GM04503 (cell line): ENCODE measurements around the gene BCAP29.
A peak's percentile ranks its signal among the peaks of the same experiment; 100 is the strongest.
"Not testable (repeated sequence)": the region's sequence is repeated elsewhere in the genome, so short reads cannot be mapped to it uniquely, and the experiment has no call there.

Experiments used
- DNase-seq: peaks from one replicate; pipeline ENCODE4 v3.0.0-alpha.2; 2012; ENCODE audit warnings: low read depth

BCAP29 gene

DNA sequence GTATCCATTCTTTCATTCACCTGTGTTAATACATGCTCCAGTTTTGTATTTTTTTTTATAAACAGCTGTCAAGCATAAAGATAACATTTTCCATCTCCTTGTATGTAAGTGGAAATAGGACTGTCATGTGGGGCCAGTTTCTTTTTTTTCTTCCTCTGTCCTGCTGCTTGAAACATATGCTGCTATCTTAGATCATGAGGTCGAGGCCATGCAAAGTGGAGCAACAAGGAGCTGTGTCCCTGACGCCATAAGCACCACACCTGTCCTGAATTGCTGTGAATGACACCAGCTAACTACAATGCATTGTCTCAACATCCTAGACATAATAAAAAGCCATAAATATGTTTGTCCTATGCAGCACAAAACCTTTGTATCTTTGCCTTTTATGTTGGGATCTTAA lies 42.8 kb downstream of the BCAP29 start:
- DNase-seq = no peak

DNA sequence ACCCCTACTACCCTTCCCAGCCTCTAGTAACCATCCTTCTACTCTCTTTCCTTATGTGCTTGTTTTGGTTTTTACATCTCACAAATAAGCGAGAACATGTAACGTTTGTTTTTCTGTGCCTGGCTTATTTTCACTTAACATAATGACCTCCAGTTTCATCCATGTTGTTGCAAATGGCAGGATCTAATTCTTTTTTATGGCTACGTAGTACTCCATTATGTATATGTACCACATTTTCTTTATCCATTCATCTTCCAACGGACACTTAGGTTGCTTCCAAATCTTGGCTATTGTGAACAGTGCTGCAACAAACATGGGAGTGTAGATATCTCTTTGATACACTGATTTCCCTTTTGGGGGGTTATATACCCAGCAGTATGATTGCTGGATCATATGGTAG lies 47.0 kb downstream of the BCAP29 start:
- no peak for DNase-seq

DNA sequence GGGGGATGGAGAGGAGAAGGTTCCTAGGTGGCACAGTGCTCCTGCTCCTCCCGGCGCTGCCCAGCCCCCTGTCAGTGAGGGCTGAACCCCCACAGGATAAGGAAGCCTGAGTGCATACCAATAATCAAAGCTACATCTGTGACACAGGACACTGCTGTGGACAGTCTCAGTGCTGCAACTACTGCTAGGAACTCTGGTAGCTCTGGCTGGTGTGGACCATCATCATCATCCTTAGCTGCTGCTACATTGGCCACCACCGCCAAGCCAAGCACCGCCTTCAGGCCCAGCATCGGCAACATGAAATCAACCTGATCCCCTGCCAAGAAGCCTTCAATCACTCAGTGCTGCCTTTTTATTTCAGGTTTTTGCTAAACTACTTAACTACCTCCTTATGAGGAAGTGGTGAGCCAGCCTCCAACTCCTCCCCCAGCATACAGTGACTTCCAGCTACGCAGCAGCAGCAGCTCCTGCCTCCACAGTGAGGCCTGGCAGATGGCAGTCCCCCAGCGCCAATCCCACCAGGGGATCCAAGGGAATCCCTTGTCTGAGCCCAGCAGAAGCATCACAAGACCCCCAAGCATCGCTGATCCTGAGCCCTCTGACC lies 48.5 kb downstream of the BCAP29 start:
- DNase-seq = no peak

DNA sequence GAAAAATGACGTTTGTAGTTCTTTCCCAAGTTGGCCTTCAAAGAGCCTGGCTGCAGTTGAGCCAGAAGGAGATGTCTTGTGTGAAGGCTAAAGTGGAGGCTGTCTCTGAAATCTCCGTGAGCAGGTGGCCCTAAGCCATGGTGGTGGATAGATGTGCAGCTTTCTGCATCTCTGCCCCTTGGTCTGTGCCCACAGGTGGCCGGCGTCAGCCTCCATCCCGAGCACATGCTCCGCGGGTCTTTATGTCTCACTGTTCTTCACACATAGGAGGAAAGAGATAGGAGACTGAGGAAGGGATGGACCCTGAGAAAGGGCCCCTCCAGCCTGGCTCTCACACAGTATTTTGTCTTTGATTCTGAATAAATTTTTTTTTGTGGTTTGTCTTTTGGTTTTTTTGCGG lies 50.3 kb downstream of the BCAP29 start:
- no peak for DNase-seq

DNA sequence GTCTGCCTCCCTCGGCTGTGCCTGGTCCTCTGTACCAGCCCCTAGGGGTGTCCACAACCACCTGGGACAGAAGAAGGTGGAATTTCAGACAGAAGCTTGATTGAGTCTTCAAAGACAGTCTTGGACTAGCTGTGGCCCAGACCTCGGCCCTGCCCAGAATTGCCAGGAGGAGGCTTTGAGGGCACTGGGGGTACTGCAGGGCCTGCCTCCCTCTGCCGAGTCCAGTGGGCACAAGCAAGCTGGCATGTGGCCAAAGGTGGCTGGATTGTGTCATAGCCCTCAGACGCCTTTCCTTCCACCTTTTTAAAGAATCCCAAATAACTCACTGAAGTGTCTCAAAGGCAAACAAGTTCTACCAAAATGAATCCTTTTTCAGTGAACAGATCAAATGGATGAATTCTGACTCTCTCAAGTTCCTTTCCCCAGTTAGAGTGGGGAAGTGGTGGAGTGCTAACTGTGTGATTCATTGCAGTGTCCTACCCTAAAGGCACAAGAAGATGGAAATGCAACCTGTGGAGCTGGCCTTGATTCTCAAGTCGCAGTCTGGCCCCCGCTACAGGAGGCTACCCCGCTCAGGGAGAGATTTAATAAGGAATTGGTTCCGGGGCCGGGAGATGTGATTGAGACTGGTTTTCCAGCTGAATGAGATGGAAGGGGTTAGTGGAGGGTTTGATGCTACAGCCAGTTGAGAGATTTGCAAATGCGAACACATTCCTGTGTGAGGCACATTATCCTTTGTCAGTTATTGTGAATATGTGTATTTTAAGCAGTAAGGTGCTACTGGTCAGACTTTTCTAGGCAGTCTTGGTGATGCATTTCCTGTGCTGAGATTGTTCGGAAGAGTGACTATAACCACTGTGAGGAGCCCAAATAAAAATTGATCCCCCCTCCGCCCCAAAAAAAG lies 51.8 kb downstream of the BCAP29 start:
- DNase-seq = no peak

DNA sequence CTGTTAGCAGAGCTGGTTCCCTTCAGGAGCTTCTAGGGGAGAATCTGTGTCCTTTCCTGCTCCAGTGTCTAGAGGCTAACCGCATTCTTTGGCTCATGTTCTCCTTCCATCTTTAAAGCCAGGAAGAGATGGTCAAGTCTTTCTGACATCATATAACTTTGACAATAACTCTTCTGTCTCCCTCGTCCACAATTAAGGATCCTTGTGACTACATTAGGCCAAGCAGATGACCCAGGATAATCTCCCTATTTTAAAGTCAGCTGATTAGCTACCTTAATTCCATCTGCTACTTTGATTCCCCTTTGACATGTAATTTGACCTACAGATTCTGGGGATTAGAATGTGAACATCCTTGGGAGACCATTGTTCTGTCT lies 52.4 kb downstream of the BCAP29 start:
- DNase-seq = no peak

DNA sequence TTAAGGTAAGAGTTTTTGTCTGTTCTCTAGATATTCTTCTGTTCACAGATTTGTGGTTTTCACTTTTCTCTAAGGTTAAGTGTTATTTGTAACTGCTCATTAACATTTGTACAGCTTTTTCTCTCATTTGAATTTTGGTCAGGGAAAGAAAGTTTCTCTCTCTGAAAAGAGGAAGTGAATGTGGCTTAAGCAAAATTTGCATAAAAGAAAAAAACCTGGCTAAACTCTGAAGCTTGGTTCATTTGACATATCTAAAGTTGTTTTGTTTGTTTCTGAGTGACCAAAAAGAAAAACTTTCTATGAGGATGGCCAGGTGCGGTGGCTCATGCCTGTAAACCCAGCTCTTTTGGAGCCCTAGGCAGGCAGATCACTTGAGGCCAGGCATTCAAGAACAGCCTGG lies 58.5 kb downstream of the BCAP29 start:
- DNase-seq = no peak

DNA sequence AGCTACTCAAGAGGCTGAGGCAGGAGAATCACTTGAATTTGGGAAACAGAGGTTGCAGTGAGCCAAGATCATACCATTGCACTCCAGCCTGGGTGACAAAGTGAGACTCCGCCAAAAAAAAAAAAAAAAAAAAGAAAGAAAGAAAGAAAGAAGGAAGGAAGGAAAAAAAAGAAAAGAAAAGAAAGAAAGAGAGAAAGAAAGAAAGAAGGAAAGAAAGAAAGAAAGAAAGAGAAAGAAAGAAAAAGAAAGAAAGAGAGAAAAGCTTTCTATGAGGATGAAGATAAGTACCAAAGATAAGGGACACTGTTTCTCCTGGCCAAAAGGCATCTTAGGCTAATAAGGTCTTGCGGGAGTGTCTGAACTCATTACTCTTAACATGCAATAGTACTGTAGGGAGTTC lies 59.0 kb downstream of the BCAP29 start:
- not testable (repeated sequence) for DNase-seq

DNA sequence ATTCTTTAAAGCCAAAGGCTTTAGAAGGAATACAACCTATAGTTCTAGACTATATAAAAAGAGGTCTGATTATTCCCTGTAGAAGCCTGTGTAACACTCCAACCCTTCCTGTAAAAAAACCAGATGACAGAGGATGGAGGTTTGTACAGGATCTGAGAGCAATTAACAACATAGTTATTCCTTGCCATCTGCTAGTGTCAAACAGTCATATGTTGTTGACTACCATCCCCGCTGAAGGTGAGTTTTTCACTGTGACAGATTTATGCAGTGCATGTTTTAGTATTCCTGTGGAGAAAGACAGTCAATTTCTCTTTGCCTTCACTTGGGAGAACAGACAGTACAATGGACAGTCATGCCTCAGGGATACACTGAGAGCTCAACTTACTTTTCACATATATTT lies 61.6 kb downstream of the BCAP29 start:
- DNase-seq = no peak

DNA sequence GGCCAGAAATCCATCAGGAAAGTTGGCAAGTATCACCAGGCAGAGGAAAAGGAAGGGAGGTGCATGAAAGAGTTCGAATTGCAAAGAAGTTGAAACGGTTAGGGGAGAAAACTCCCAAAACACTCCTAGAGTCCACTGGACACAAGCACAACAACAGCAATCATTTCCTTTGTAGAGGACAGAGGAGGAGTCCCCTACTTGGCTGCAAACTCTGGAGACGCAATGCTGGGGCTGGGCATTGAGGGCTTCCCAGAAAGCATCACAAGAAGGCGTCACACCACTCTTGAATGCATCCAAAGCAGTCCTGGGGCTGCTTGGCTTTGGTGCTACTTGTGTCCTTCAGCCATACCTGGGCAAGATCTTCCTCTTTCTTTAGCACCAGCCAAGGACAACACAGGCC lies 62.5 kb downstream of the BCAP29 start:
- no peak for DNase-seq

DNA sequence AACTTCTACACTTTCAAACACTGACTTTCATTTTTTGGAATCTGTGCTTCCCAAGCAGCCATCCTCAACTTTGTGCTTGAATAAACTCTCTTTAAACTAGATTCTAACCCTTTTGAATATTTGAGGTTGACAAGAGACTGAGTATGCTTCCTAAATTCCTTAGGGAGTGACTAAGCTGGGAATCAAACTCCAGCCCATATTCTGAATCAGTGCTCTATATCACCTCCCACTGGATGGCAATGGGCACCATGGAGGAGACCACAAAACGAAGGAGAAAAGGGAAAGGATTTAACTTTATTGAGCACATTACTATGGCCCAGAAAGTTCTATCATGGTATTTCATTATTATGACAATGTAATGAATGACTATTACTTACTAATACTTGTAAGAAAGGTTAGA lies 63.4 kb downstream of the BCAP29 start:
- DNase-seq = no peak

DNA sequence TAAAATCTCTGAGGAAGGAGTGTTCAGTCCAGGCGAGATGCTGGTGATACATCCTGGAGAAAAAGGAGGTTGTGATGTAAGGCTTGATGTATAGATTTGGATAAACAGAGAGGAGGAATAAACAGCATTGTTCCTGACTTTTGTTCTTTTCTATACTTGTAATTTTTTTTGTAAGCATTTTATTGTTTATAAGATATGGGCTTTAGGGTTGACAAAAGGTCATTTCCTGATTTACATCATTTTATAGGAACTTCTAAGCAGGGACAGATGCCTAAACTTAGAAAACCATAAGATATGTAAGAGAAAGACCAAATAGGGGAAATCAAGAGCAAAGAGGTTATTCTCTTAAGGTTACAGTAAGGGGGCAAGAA lies 63.9 kb downstream of the BCAP29 start:
- DNase-seq = no peak

DNA sequence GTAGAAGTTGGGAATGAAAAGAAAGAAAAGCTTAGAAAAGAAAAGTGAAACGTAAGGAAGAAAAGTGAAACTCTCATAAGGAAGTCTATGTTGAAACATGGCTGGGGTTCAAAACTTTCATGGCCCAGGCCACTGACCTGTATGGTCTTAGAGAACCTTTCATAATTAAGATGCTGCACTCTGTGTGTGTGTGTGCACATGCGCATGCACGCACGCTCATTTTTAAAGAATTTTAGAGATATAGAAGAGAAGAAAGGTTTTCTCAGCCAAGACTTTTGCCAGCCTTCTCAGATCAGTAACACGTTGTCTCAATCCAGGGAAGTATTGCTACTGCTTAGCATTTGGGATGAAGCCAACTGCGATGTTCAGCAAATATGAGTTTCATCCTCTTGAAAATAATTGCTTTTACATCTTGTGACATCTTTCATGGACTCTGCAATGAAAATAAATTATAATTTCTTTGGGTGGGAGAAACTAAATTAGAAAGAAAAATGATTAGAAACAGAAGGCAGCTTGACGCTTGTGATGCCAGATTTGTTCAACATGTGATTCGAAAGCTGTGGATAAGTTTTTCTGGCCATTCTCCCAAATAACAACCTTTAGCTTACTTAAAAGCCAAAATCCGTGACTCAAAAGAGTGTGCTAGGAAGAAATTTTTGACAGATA lies 64.4 kb downstream of the BCAP29 start:
- no peak for DNase-seq

DNA sequence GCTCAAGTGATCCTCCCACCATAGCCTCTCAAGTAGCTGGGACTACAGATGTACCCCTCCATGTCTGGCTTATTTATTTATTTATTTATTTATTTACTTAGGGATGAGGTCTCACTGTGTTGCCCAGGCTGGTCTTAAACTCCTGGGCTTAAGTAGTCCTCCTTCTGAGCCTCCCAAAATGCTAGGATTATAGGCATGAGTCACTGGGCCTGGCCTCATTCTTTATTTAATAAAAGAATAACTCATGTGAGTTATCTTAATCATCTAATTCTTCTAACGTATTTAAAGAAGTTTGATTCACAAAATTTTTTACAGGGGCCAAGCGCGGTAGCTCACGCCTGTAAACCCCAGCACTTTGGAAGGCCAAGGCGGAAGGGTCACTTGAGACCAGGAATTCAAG lies 72.6 kb downstream of the BCAP29 start:
- DNase-seq = no peak

DNA sequence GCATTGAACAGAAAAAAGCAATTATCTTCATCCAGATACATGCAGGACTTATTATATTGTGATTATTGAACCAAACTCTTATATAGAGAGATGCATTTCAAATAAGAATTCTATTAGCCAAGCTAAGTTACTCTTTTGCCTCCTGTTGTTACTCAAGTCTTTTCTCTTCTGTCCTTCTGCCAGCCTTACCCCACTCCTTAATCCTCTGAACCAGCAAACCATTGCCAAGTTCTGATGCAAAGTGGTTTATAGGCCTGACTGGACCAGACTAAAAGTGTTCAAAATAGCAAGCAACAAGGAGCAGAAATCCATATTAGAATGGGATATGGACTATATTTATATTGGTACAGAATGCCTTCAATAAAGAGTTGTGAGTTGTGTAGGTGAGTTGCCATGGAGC lies 78.4 kb downstream of the BCAP29 start:
- no peak for DNase-seq

DNA sequence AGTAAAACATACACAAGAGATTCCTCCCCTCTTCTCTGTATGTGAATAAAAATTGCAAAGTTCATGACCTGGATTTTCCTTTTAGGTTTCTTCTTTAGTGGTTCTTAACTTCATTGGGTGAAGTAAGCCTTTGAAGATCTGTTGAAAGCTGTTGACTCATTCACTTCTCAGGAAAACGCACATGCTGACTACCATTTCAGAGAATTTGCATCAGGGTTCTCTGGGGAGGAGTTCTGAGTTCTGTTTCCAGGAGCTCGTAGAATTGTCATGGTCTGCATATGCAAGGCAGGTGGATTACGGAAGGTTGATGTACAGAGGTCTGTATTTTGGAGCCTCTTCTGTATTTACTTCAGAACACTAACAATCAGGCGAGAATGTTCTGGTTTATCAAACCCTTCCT lies 79.6 kb downstream of the BCAP29 start:
- peak; percentile 65 for DNase-seq

DNA sequence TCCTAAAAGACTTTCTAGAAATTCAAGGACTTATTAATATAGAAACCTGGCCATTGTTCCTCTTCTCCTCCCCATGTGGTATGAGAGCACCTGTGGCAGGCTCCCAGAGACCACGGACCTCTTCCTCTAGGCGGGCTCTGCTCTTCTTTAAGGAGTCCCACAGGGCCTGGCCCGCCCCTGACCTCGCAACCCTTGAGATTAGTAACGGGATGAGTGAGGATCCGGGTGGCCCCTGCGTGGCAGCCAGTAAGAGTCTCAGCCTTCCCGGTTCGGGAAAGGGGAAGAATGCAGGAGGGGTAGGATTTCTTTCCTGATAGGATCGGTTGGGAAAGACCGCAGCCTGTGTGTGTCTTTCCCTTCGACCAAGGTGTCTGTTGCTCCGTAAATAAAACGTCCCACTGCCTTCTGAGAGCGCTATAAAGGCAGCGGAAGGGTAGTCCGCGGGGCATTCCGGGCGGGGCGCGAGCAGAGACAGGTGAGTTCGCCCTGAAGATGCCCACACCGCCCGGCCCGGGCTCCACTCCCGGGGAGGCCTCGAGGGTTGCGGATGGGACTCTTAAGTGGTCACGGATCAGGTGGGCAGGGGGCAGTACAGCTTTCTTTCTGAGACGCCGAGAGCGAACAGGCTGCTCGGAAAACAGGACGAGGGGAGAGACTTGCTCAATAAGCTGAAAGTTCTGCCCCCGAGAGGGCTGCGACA lies 80.5 kb downstream of the BCAP29 start, which contains the start of gene SLC26A4:
TSS of gene SLC26A4 (plus strand) at position 448 of the 700 bp plus-strand sequence. CDS start 814 bp downstream, outside the sequence.
- no peak for DNase-seq

DNA sequence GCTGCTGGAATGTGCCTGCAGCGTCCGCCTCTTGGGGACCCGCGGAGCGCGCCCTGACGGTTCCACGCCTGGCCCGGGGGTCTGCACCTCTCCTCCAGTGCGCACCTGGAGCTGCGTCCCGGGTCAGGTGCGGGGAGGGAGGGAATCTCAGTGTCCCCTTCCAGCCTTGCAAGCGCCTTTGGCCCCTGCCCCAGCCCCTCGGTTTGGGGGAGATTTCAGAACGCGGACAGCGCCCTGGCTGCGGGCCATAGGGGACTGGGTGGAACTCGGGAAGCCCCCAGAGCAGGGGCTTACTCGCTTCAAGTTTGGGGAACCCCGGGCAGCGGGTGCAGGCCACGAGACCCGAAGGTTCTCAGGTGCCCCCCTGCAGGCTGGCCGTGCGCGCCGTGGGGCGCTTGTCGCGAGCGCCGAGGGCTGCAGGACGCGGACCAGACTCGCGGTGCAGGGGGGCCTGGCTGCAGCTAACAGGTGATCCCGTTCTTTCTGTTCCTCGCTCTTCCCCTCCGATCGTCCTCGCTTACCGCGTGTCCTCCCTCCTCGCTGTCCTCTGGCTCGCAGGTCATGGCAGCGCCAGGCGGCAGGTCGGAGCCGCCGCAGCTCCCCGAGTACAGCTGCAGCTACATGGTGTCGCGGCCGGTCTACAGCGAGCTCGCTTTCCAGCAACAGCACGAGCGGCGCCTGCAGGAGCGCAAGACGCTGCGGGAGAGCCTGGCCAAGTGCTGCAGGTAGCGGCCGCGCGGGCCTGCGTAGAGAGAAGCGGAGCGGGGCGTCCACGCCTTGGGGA lies 81.2 kb downstream of the BCAP29 start:
- no peak for DNase-seq

DNA sequence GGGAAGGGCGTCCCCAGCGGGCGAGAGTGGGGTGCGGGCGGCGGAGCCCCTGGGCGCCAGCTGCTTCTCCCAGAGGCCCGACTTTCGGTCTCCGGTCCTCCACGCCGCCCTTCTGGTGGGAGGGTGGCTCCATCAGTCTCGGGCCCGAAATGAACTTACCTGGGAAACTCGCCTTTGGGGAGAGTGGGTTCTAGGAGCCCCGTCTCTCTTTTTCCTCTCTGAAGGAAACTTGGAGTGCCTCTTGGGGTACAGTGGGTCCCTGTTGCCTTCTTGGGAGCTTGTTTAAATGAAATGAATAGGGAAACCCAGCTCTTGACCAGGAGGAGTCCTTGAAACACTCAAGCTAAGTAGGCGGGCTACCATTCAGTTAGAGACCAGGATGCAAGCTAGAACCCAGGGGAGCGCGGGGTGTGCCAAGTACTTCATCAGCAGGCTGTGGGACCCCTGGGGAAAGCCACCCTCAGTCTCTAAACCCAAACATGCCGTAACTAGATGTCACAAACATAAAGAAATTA lies 81.9 kb downstream of the BCAP29 start:
- DNase-seq = no peak

DNA sequence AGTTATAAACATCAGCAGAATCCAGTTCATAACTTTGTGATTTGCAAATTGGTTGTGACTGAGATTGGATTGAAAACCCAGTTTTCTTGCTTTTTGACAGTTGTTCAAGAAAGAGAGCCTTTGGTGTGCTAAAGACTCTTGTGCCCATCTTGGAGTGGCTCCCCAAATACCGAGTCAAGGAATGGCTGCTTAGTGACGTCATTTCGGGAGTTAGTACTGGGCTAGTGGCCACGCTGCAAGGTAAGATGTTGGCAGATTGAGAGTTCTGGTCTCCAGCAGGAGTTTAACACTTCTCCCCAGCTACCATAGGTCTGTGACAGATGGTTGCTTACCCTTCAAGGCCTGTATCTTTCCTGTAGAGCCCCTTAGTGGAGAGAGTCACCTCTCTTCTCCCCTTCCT lies 83.2 kb downstream of the BCAP29 start:
- no peak for DNase-seq

DNA sequence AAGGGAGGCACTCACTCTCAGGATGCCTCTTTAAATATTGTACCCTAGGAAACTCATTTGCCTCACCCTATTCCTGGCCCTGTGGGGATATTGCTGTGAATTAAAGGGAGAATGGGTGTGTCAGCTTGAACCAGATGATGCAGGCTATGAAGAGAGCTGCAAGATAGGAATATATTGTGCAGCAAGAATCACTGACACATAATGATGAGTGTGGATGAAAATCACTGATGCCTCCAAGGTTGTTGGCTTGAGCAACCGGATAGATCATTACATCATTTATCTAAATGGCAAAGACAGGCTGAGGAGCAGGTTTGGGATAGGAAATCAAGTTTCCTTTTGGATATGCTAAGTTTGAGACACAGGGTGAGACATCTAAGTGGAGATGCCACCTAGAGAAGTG lies 86.7 kb downstream of the BCAP29 start:
- no peak for DNase-seq

DNA sequence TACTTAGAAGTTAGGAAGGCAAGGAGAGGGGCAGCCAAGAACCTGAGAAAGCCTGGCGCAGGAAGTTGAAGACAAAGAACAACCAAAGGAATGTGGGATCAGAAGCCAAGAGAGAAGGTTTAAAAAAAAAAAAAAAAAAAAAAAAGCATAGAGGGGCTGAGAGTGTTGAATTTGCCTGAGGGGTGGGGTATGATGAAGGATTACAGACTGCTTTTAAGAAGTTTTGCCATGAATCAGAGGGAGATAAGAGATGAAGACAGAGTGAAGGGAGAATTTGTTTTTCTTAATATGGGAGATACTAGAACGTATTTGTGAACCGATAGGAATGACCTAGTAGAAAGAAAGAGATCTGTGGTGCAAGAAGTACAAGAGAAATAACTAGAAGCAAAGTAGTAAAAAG lies 87.3 kb downstream of the BCAP29 start:
- DNase-seq = no peak
